Activated CD8-positive, alpha-beta memory T cell treated with anti-CD3 and anti-CD28 coated beads, Interleukin-2, amount 50 U/mL, for 24 hours (primary cell): Measurements from ENCODE around the gene HMOX1.

ENCODE experiments used
- DNase-seq: peaks from one replicate; pipeline ENCODE4 v3.0.0-alpha.2; 2020; ENCODE audit errors: extremely low read depth

HMOX1 gene

DNA sequence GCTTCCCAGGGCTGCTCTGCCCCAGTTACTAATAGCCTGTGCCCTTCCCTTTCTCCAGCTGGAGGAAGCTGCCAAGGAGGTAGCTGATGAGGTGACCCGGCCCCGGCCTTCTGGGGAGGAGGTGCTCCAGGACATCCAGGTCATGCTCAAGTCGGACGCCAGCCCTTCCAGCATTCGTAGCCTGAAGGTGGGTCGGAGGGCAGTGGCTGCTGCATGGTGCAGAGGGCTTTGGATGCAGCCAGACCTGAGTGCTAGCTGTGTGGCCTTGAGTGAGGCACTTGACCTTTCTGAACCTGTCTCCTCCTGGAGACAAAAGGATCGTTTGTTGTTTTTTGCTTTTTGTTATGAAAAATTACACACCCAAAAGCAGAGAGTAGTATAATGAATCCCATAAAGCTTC lies 22.5 kb downstream of the HMOX1 start:
- DNase-seq, result no peak

DNA sequence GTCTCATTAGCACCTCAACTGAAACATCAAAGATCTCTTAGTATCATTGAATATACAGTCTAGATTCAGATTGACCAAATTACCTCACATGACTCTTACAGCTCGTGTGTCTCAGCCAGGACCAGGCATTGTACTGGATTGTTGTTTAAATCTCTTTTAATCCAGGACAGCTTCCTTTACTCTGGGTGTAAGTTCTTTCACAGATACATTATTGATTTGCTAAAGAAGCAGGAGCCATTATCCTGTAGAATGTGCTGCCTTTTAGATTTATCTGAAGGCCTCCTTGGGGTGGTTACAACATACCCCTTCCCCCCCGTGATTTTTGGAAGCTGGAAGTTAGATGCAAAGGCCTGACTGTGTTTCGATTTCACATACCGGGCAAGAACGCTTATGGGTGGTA lies 23.3 kb downstream of the HMOX1 start:
- DNase-seq, result no peak

- DNase-seq, result no peak
Measured at GRCh38 chr22:35406443-35406842, 25.5 kb downstream of the HMOX1 start.

DNA sequence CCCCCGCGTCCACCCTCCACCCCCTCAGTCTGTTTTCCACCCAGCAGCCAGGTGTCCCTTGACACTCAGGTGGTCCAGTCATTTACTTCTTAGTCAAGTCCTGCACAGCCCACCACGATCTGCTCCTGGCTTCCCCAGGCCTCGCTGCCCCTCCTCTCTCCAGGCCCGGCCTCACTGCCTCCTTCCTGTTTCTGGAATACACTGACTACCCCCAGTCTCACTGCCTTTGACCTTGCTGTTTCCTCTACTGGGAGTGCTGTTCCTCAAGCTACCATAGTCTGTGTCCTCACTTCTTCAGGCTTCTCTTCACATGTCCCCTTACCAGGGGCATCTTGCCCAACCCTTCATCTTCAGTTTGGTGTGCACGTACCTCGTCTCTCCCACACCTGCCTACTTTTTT lies 26.5 kb downstream of the HMOX1 start:
- DNase-seq, result no peak

DNA sequence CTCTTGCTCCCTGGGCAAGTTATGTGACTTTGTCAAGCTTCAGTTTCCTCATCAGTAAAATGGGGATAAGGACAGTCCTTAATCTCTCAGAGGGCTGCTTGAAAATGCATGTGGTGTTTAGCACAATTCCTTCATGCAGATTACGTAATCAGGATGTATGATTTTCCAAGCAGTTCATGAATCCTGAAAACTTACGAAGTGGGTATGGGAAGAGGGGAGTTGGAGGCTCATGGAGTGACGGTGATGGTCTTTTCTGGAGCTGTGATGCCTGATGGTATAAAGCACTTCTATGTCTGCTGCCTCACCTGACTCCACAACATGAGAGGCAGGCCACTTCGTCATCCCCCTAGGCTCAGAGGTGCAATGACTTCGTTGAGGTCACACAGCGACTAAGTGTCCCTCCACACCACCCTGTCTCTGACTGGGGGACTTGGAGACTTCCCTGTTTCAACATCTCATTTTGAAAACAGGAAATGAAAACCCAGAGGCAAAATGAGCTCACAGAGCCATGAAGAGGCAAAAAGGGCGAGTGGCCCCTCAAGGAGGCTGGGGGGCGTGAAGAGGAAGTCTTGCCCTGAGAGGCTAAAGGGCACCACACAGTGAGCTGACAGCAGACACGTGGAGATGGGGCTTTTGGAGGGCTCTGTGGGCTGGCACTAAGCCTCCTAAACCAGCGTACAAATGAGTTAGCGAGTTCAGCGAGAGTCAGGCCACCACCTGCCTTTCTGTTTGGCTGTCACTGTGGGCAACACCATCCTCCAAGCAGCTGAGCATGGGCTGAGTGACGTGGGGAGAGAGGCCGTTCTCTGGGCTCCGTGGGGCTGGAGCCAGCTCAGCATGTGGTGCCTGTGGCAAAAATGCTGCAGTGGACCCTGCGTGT lies 29.1 kb downstream of the HMOX1 start:
- no peak for DNase-seq

- DNase-seq, result no peak
Measured at GRCh38 chr22:35410663-35411034, 29.8 kb downstream of the HMOX1 start.

- no peak for DNase-seq
Measured at GRCh38 chr22:35411102-35411501, 30.2 kb downstream of the HMOX1 start.

- no peak for DNase-seq
Measured at GRCh38 chr22:35413624-35414023, 32.7 kb downstream of the HMOX1 start.

DNA sequence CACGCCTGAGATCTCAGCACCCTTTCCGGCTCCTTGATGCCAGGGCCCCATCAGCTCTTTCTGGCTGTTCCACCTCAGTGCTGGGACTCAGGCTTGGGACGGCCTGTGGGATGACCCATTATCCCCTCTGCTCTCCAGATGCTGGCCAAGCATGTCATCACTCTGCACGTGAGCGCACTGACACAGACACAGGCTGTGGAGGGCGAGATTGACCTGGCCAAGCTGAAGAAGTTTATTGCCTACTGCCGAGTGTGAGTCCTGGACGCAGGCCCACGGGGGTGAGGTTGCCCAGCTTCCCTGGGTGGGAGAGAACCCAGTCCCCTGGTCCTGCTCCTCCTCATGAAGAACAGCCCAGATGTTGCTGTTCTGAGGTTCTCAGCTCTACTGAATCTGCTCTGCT lies 36.7 kb downstream of the HMOX1 start:
- no peak for DNase-seq

- DNase-seq, result no peak
Measured at GRCh38 chr22:35418088-35418487, 37.2 kb downstream of the HMOX1 start.

DNA sequence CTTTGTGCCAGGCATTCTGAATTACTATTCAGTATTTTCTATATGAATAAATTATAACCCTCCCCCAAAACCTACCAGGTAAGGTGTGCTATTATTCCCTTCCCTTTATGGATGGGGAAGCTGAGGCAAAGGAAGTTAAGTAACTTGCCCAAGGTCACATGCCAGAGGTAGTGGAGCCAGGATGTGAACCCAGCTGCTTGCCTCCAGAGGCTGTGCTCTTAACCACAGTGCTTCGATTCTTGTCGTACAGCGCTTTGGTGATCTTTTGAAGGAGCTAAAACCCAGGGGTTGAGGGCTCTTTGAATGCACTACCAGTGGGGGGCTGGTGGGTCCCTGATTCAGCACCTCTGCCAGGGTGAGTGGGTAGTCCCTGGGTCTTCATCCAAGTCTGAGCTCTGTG lies 37.8 kb downstream of the HMOX1 start:
- DNase-seq, result no peak

- no peak for DNase-seq
Measured at GRCh38 chr22:35419756-35420155, 38.9 kb downstream of the HMOX1 start.

DNA sequence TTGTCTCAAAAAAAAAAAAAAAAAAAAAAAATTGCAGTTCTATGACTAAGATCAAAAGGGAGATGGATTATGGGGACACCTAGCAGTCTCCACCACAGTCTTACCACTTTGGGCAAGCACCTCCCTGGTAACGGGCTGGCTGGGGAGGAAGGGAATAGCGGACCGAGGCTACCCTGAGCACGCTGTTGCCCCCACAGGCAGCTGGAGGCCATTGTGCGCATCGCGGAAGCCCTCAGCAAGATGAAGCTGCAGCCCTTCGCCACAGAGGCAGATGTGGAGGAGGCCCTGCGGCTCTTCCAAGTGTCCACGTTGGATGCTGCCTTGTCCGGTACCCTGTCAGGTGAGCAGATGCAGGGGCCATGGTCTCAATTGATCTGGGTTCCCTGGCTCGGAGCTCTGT lies 40.2 kb downstream of the HMOX1 start:
- no peak for DNase-seq

DNA sequence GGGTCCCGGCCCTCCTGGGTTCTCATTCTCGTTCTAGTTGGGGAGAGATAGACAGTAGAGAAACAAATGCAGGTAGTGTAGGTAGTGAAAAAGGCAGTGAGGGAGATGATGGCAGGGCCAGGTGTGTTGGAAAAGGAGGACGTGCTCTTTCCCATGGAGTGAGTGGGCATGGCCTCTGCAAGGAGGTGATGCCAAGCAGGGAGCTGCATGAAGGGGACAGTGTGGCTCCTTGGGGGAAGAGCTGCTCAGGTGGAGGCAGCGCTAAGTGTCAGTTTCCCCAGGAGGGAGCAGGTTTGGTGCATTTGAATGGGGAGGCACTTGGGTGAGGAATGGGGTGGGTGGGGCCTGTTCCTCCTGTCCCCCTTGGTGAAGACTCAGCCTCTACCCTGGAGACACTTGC lies 41.2 kb downstream of the HMOX1 start:
- no peak for DNase-seq

DNA sequence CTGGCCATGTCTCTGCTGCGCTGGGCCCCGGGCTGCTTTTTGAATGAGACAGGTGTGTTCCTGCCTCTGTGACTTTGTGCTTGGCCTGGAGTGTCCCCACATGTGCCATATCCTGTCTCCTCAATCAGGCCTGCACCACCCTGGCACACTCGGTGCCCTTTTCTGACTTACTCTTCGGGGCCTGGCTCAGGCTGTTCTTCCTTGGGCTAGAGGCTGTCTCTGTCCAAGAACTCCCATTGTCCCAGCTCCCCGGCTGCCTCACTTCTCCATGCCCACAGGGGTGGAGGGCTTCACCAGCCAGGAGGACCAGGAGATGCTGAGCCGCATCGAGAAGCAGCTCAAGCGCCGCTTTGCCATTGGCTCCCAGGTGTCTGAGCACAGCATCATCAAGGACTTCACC lies 42.0 kb downstream of the HMOX1 start:
- DNase-seq, result no peak

DNA sequence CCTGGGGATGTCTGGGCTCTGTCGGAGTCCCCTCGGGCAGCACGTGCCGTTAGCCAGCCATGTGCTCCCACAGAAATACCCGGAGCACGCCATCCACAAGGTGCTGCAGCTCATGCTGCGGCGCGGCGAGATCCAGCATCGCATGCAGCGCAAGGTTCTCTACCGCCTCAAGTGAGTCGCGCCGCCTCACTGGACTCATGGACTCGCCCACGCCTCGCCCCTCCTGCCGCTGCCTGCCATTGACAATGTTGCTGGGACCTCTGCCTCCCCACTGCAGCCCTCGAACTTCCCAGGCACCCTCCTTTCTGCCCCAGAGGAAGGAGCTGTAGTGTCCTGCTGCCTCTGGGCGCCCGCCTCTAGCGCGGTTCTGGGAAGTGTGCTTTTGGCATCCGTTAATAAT lies 43.2 kb downstream of the HMOX1 start:
- DNase-seq, result no peak

DNA sequence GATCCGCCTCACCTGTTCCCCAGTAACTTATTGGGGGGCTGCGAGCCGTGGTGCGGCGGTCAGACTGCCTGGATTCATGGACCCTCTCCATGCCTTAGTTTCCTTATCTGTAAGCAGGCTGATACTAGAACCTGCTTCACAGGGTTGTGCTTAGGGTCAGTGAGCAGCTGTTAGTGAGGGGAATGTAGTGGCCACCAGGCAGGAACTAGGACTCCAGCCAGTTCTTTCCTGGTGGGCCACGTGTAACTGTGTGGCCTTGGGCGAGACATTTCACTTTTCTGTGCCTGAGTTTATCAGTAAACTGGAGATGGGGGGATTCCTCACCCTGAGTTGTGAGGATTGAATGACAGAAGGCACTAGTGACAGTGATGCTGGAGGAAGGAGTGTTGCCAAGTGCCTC lies 43.9 kb downstream of the HMOX1 start:
- DNase-seq, result no peak

GRCh38 chr22:35425546-35425945 lies 44.6 kb downstream of the HMOX1 start:
- DNase-seq, result no peak

DNA sequence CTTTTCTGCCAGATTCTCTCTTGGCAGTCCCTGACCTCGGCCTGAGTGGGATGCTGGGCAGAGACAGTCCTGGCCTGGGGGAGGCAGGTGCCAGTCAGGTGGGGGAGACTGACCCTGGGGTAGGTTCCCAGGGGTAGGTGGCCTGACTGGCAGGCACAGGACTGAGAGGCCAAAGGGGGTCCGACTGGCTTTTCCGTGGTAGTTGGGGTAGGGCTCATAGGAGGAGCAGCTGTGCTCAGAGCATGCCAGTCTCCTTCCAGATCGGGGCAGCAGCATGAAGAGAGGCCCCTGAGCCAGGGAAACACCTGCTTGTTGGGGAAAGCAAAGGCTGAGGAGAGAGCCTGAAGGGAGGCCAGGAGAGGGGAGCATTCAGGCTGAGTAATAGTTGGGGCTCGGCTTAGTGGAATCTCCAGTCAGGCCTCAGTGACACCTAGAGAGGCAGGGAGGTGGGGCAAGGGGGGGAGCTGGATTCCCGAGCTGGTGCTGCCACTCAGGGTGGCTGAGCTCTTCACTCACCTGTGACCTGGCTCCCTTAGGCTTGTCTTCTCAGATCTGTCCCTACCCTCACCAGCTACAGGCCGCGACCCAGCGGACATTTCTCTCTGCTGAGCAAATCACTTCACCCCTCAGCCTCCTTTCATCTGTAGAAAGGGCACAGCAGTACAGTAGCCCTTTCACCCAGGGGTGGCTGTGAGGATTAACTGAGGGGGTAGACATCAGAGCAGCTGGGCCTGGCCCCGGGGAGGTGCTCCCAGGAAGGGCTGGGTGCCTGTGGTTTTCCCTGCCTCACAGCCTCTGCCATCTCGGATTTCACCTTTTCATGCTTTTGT lies 45.3 kb downstream of the HMOX1 start:
- DNase-seq, result no peak

- DNase-seq, result no peak
Measured at GRCh38 chr22:35426801-35427140, 45.9 kb downstream of the HMOX1 start.

DNA sequence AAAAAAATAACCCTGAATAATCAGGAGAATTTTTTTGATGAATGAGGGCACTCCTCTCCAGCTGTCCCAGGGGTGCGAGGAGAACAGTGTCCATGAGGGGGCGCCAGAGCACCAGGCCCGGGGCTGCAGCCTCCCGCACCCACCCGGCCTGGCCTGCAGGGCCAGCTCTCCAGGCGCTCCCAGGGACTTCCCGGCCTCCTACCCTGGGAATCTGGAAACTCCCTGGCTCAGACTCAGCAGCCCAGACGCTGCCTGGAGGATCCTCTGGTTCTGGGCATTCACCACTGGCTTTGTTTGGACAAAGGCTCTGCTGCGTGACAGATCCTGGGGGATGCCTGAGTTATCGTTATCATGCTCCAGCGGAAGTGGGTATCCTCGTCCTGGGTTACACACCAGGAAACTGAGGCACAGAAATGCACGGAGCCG lies 50.0 kb downstream of the HMOX1 start:
- no peak for DNase-seq

- DNase-seq, result no peak
Measured at GRCh38 chr22:35431483-35432227, 50.8 kb downstream of the HMOX1 start.
